ENCODE measurements around the gene BTBD8.

GRCh38 chr1:92154934-92155333, 74.8 kb downstream of the BTBD8 start:
- TF ChIP-seq CTCF (IDR thresholded peaks at IDR 0.05) (no peak), POLR2A (IDR thresholded peaks at IDR 0.05) (no peak)
